ENCODE measurements around the gene CNGA2. TPM values are rescaled to one million over a fixed set of nuclear protein-coding genes. Genes with fewer than 3 reads are reported as not detected.
"Not testable (repeated sequence)": the region's sequence is repeated elsewhere in the genome, so short reads cannot be mapped to it uniquely, and the experiment has no call there.

CNGA2 gene
- total and polyA plus RNA-seq, 2 experiments from 2014 or later, result not detected

DNA sequence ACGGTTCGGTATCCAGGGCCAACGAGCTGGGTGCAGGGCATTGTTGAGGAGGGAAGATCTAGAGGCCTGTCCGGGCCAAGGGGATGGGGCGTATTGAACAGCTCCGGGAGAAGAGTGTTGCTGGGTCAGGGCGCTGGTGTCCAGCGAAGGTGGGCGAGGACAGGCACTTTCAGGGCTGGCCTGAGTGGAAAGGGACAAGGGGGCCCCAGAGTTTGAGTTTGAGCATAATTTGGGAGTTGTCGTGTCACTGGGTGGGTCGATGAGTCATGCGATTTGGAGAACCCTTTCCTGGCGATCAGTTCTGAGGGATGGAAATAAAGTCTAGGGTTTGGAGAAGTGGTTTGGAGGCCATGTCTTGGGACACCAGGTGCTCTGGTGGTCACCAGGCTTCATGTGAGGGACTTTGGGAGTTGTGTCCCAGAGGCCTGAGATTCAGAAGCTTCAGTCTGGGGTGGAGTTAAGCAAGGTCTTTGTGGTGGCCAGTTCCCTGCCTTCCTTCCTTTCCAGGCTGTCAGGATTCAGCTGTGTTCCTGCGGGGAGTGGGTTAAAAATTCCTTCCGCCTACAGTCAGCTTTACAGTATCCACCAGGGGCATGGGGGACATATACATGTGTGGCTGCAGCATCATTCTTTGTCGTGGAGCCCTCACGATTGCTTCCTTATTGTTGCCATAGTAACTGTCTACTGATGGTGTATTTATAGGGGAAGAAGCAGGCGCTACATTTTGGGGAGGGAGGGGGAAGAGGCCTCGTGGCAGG lies 38.8 kb upstream of the CNGA2 start (continued):
- TF ChIP-seq NANOG (IDR thresholded peaks at IDR 0.05; ENCODE audit: borderline replicate concordance) (no peak), EZH2phosphoT487 (IDR thresholded peaks at IDR 0.05; ENCODE audit: unreplicated experiment) (no peak), STAT1 (IDR thresholded peaks at IDR 0.05; ENCODE audit: unreplicated experiment) (no peak), REST (IDR thresholded peaks at IDR 0.05; ENCODE audit: unreplicated experiment) (no peak)

DNA sequence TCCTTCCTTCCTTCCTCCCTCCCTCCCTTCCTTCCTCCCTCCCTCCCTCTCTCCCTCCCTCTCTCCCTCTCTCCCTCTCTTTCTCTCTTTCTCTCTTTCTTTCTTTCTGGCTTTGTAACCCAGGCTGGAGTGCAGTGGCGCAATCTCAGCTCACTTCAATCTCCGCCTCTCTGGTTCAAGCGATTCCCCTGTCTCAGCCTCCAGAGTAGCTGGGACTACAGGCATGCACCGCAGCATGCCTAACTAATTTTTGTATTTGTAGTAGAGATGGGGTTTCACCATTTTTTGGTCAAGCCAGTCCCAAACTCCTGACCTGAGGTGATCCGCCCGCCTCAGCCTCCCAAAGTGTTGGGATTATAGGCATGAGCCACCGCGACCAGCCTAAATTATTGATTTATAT lies 37.5 kb upstream of the CNGA2 start:
- H3K79me2 ChIP-seq (replicated peaks; ENCODE audit: insufficient read depth); ATAC-seq; H3K9me2 ChIP-seq (ENCODE audit: insufficient read depth); H3K4me3 Mint-ChIP-seq; DNase-seq (ENCODE audit: low spot score); H3F3A ChIP-seq (replicated peaks; ENCODE audit: low read depth); H3K27me3 ChIP-seq (ENCODE audit: insufficient read depth); H3K4me2 ChIP-seq; H3K27ac Mint-ChIP-seq; H3K4me1 ChIP-seq (ENCODE audit: insufficient read depth); H3K36me3 ChIP-seq (ENCODE audit: insufficient read depth); H3K4me1 Mint-ChIP-seq; H3K9me3 Mint-ChIP-seq; H3K36me3 Mint-ChIP-seq (ENCODE audit: low read depth); H2AFZ ChIP-seq; H3K27ac ChIP-seq (ENCODE audit: low read depth); H3K4me3 ChIP-seq; H4K20me1 ChIP-seq (replicated peaks; ENCODE audit: insufficient read depth): not testable (repeated sequence)
- H3K27me3 Mint-ChIP-seq (ENCODE audit: insufficient read depth, low read depth, poor library complexity), result peaks cover 13% of the 10 kb centered on the region

DNA sequence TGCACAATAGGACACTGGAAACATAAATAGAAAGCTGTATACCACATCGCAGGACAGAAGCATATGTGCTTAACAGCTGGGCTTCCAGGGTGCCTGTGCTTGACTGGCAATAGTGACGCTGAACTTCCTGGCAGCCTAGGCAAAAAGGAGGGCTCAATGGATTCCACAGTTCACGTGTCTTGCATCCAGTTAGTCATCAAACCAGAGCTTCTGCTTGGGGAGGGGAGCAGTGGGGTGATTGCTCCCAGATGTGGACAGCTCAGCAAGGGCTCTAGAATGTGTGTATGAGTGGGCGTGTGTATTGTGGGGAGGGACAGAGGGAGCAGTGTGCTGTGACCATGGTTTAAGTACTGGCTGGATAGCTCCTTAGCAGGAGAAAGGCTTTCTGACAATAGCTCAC lies 37.0 kb upstream of the CNGA2 start:
- Histone ChIP-seq H3K4me3 (no peak overlapping the region), H3K4me1 (ENCODE audit: insufficient read depth) (peaks cover 5% of the 10 kb centered on the region; the same call in 1 of the 2 replicates), H3K36me3 (ENCODE audit: insufficient read depth) (no peaks in the 10 kb centered on the region), H3K27me3 (ENCODE audit: insufficient read depth) (peaks cover 4% of the 10 kb centered on the region; the same call in 1 of the 2 replicates), H3K4me2 (no peak overlapping the region), H3K79me2 (replicated peaks; ENCODE audit: insufficient read depth) (no peaks in the 10 kb centered on the region), H4K20me1 (replicated peaks; ENCODE audit: insufficient read depth) (no peaks in the 10 kb centered on the region), H3K9me2 (ENCODE audit: insufficient read depth) (no peaks in the 10 kb centered on the region), H3K27ac (ENCODE audit: low read depth) (no peak overlapping the region), H3F3A (replicated peaks; ENCODE audit: low read depth) (no peaks in the 10 kb centered on the region), H2AFZ (no peak overlapping the region)
- Mint-ChIP-seq H3K9me3 (no peaks in the 10 kb centered on the region), H3K36me3 (ENCODE audit: low read depth) (no peaks in the 10 kb centered on the region), H3K27me3 (ENCODE audit: insufficient read depth, low read depth, poor library complexity) (peaks cover 13% of the 10 kb centered on the region), H3K4me1 (peaks cover 7% of the 10 kb centered on the region), H3K4me3 (no peak overlapping the region), H3K27ac (no peak overlapping the region)
- ATAC-seq (no peak), DNase-seq (ENCODE audit: low spot score) (no peak)
- TF ChIP-seq EZH2phosphoT487 (IDR thresholded peaks at IDR 0.05; ENCODE audit: unreplicated experiment) (no peak), CREB1 (CRISPR knock-in tag; IDR thresholded peaks at IDR 0.05; ENCODE audit: low read depth) (no peak)
- TF ChIP-seq, protein P1, sequence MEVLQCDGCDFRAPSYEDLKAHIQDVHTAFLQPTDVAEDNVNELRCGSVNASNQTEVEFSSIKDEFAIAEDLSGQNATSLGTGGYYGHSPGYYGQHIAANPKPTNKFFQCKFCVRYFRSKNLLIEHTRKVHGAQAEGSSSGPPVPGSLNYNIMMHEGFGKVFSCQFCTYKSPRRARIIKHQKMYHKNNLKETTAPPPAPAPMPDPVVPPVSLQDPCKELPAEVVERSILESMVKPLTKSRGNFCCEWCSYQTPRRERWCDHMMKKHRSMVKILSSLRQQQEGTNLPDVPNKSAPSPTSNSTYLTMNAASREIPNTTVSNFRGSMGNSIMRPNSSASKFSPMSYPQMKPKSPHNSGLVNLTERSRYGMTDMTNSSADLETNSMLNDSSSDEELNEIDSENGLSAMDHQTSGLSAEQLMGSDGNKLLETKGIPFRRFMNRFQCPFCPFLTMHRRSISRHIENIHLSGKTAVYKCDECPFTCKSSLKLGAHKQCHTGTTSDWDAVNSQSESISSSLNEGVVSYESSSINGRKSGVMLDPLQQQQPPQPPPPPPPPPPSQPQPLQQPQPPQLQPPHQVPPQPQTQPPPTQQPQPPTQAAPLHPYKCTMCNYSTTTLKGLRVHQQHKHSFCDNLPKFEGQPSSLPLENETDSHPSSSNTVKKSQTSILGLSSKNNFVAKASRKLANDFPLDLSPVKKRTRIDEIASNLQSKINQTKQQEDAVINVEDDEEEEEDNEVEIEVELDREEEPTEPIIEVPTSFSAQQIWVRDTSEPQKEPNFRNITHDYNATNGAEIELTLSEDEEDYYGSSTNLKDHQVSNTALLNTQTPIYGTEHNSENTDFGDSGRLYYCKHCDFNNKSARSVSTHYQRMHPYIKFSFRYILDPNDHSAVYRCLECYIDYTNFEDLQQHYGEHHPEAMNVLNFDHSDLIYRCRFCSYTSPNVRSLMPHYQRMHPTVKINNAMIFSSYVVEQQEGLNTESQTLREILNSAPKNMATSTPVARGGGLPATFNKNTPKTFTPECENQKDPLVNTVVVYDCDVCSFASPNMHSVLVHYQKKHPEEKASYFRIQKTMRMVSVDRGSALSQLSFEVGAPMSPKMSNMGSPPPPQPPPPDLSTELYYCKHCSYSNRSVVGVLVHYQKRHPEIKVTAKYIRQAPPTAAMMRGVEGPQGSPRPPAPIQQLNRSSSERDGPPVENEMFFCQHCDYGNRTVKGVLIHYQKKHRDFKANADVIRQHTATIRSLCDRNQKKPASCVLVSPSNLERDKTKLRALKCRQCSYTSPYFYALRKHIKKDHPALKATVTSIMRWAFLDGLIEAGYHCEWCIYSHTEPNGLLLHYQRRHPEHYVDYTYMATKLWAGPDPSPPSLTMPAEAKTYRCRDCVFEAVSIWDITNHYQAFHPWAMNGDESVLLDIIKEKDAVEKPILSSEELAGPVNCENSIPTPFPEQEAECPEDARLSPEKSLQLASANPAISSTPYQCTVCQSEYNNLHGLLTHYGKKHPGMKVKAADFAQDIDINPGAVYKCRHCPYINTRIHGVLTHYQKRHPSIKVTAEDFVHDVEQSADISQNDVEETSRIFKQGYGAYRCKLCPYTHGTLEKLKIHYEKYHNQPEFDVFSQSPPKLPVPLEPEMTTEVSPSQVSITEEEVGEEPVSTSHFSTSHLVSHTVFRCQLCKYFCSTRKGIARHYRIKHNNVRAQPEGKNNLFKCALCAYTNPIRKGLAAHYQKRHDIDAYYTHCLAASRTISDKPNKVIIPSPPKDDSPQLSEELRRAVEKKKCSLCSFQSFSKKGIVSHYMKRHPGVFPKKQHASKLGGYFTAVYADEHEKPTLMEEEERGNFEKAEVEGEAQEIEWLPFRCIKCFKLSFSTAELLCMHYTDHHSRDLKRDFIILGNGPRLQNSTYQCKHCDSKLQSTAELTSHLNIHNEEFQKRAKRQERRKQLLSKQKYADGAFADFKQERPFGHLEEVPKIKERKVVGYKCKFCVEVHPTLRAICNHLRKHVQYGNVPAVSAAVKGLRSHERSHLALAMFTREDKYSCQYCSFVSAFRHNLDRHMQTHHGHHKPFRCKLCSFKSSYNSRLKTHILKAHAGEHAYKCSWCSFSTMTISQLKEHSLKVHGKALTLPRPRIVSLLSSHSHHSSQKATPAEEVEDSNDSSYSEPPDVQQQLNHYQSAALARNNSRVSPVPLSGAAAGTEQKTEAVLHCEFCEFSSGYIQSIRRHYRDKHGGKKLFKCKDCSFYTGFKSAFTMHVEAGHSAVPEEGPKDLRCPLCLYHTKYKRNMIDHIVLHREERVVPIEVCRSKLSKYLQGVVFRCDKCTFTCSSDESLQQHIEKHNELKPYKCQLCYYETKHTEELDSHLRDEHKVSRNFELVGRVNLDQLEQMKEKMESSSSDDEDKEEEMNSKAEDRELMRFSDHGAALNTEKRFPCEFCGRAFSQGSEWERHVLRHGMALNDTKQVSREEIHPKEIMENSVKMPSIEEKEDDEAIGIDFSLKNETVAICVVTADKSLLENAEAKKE (CRISPR knock-in tag; IDR thresholded peaks at IDR 0.05), result no peak

Data from GM23338 (cell line).